Uterus (tissue), 2 donors: ENCODE results near the gene ARFIP1.

Source experiments
- CTCF ChIP-seq, 4 experiments: fragments of 200-600 bp in 2 of 4; fragments of 450-650 bp in 2 of 4; sonication (generic) in 2 of 4; IDR thresholded peaks; one replicate each; pipeline ENCODE4 v1.5.1; 2016 to 2019; ENCODE audit warnings: antibody characterized with exemption in 4 of 4, mild to moderate bottlenecking in 2 of 4, moderate library complexity in 1 of 4
- POLR2A ChIP-seq, 2 donors: fragments of 450-650 bp; IDR thresholded peaks; one replicate each; pipeline ENCODE4 v1.6.1; 2016; ENCODE audit warnings: antibody characterized with exemption in 2 of 2, mild to moderate bottlenecking in 1 of 2, moderate library complexity in 1 of 2

DNA sequence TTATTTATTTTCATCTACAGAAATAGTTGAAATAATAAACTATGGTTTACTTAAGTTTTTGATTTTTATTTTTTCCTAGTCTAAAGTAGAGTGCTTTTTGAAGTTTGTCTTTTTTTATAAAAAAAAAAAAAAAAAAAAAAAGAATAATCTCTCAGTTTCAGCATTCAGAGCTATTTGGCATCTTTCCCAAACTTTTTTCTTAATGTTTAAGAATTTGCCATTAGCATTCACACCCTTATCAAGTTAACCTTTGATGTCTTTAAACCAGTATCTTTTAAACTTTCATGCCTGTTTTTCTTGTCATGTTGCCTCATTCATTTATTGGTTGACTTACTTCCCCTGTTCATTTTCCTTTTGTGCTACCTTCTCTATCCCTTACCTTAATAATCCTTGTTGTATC is 95.5 kb downstream of the ARFIP1 start:
- TF ChIP-seq CTCF (IDR thresholded peaks at IDR 0.05) (no peak), POLR2A (IDR thresholded peaks at IDR 0.05) (no peak)
